MM.1S (cell line): ENCODE results near the gene CLDN20.

ENCODE experiments used
- EZH2 ChIP-seq: fragments of 300-600 bp; sonication (generic); optimal IDR thresholded peaks from 2 replicates; pipeline ENCODE3; 2017; ENCODE audit warnings: low read depth, mild to moderate bottlenecking, antibody characterized with exemption, low read length, mixed read lengths
- EZH2phosphoT487 ChIP-seq: fragments of 300-600 bp; sonication (generic); IDR thresholded peaks from 2 replicates; pipeline ENCODE4 v1.6.1; 2018; ENCODE audit warnings: antibody characterized with exemption, low read length
- TF ChIP-seq, protein P1 (sequence below): fragments of 300-600 bp; sonication (generic); IDR thresholded peaks from 2 replicates; pipeline ENCODE4 v1.5.1; 2016; ENCODE audit warnings: antibody characterized with exemption, low read length, mixed read lengths

DNA sequence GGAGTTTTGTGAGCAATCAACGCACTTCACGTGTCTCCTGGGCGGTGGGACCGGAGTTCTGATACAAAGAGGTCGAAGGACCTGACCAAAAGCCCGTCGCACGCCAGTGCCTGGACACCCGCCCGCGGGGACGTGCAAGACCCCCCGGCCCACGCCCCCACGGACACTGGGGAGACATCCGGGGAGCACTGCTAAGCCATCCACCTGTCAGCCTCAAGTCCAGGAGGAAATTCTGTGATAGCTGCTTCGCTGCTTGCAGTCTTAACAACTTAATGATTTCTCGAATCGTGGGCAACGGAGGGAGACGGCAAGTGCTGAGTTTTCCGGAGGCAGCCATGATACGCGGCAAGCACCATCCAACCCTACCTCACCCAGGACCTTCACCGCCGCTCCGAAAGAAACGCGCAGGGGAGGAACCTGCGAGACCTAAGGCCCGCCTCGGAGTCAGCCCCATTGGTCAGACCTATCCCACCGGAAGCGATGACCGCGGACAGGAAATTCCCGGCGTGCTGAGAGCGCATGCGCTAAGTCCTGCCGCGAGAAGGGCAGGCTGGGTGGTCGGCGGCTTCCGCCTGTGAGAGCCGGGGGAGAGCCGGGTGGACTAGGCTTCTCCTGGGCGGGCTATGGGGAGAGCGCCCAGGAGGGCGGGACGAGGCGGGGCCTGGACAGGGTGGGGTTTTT, 50.4 kb downstream of the CLDN20 start, which contains the start of gene TFB1M:
- TF ChIP-seq, protein P1, sequence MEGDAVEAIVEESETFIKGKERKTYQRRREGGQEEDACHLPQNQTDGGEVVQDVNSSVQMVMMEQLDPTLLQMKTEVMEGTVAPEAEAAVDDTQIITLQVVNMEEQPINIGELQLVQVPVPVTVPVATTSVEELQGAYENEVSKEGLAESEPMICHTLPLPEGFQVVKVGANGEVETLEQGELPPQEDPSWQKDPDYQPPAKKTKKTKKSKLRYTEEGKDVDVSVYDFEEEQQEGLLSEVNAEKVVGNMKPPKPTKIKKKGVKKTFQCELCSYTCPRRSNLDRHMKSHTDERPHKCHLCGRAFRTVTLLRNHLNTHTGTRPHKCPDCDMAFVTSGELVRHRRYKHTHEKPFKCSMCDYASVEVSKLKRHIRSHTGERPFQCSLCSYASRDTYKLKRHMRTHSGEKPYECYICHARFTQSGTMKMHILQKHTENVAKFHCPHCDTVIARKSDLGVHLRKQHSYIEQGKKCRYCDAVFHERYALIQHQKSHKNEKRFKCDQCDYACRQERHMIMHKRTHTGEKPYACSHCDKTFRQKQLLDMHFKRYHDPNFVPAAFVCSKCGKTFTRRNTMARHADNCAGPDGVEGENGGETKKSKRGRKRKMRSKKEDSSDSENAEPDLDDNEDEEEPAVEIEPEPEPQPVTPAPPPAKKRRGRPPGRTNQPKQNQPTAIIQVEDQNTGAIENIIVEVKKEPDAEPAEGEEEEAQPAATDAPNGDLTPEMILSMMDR: no peak
- TF ChIP-seq EZH2phosphoT487: no peak
- TF ChIP-seq EZH2: no peak
